GM19043 (cell line): ENCODE measurements around the gene NEDD4L.
A peak's percentile ranks its signal among the peaks of the same experiment; 100 is the strongest.

Source experiments
- ATAC-seq: cut with Tn5 transposase; IDR thresholded peaks from one replicate; pipeline ENCODE4 v1.9.1; 2021; ENCODE audit warnings: low read depth; ENCODE audit not compliant: unreplicated experiment

The NEDD4L gene

DNA sequence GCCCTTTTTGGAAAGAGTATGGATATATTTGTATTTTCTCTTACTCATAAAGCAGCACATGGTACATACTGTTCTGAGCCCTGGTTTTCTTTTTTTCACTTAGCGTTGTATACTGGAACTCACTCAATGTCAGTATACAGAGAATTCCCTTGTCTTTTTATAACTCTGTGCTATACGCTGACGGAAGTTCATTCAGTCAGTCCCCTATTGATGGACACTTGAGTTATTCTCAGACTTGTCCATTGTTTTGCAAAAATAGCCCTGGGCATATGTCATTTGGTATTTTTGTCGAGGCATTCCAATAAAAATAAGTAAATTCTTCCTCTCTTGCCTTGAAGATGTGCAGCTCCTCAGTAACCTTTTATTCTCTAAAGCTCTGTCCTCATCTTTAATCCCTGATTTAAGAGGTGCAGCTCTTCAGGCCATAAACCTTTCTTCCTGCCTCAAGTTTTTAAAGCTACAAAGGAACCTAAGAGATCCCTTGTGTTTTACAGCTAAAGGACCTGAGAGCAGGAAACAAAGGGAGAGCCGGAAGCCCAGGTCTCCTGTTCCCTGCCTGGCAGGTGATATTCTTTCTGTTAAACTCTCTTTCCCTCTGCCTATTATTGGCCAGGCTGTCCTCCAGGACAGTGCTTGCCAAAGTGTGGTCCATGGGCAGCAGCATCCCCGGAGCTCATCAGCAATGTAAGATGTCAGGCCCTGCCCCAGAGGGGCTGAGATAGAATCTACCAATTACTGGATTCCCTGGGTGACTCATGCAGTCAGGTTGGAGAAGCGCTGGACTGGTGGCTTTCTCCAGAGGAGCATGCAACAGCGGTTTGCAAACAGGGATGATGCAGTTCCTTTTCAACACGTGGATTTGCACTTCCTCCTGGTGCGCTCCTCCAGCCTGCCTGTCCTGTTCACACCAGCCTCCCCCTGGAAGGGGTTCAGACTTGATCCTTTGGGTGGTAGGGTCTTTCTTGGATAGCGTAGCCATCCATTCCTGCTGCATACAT is 158.0 kb downstream of the NEDD4L start:
- ATAC-seq: no peak

DNA sequence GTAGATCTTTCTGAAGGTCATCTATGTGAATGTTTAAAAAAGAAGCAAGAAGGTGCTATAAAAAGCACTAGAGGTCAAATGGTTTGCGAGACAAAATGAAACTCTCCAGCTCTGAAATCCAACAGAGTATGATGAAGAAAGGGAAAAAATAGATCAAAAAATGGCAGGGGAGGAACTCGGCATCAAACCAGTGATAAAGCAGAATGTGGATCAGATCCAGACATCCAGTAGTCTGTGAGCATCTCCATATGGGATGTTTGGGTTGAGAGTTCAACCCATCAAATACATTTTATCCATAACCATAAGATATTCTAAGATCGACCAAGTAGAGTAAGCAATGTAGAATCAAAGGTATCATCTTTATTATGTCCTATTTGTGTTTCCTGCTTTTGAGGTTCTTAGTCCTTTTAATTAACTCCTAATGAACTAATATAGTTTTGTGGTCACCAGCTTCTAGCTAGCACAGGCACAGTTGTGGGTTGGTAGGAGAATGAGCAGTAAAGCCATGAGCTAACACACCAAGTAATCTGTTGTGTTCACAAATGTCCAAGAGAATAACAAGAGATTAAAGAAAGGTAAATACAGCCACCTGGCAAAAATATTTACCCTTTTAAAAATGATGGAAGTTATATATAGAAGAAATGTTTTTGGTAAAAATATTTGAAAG is 160.9 kb downstream of the NEDD4L start:
- no peak for ATAC-seq

DNA sequence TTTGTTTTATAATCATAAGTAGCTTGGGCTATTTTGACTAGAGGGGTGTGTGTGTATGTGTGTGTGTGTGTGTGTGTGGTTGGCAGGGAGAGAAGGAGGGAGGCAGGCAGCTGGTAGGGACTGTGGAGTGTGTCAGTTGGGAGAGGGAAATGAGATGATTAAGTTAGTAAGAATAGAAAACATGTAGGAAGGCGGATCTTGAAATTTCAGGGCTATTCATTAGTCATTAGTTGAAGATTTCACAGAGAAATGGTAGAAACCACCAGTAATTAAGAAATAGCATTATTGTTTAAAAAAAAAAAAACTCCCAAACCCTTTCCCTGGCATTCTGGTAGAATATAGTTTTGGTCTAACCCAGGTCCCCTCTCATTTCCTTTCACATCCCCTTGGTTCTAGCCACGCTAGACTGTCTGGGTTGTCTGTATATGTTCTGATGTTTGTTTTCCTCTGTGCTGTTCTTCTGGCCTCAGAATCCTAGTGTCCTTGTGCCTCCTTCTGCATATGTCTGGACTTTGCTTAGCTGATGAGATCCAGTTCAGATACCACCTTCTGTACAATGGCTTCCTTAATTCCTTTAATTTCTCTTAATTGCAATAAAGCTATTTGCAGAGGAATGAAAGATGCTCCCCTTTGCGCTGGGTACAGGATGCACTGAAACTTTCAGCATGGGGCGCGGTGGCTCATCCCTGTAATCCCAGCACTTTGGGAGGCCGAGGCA is 161.6 kb downstream of the NEDD4L start:
- ATAC-seq: no peak

DNA sequence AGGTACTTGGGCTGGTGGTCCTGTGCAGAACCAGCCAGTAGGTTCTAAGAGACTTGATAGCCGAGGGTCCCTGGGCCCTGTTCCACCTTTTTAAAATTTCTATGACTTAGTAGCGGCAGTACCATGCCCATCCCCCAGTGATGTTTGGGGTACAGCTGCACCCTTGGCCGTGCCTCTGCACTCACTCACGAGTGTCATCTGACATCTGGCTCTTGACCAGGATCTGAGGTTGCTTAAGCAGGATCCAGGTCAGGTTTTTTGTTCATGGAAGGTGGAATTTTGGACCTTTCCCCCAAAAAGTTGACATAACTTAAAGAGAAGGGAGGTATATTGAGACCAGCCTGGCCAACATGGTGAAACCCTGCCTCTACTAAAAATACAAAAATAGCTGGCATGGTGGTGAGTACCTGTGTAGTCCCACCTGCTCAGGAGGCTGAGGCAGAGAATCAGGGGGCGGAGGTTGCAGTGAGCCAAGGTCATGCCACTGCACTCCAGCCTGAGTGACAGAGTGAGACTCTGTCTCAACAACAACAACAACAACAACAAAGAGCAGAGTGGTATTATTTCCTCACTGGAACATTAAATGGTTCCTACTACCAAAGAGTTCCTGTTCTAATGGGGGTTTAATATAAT is 163.6 kb downstream of the NEDD4L start:
- ATAC-seq: no peak

DNA sequence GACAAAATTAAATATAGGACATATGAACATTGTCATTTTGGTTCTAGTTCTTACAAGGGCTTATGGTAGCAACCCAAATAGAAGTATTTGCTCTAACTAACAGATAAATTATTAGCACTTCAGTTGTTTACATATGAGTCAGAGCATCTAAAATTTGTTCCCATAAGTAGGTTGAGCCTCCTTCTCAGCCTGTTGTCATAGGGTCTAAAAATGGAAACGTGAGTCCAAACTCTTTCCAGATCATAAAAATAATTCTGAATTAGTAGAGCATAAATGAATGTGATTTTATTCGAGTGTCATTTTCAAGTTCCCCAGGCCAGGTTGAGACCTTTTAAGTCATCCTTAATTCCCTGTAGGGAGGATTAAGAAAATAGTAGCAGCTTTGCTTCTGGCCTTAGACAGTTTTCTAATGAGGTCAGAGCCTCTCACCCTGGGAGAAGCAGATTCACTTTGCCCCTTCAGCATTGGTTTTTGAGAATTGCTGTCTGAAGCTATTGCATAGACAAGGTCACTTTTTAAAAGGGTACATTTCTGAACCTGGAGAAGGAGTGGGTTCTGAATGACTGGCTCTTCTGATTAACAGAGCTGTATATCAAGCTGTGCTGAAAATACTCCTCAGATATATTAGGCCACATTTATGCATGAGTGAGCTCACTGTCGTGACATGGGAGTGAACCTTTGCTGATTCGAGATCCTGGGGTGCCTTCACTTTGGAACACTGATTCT is 164.3 kb downstream of the NEDD4L start:
- ATAC-seq: no peak

DNA sequence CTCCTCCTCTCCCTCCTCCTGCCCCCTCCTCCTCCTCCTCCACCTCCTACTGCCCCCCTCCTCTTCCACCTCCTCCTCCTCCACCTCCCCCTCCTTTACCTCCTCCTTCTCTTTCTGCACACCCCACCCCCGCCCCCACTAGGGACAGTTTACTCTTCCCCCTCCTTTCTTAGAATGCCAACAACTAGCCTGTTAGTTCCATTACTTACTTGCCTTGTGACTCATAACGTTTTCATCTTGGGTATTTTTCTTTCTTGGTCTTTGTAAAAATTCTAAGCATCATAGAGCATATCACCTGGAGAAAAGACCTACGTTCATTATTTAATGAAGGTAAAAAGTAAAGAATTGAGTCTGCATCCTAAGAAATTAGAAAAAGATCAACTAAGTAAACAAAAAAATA is 165.3 kb downstream of the NEDD4L start:
- no peak for ATAC-seq

DNA sequence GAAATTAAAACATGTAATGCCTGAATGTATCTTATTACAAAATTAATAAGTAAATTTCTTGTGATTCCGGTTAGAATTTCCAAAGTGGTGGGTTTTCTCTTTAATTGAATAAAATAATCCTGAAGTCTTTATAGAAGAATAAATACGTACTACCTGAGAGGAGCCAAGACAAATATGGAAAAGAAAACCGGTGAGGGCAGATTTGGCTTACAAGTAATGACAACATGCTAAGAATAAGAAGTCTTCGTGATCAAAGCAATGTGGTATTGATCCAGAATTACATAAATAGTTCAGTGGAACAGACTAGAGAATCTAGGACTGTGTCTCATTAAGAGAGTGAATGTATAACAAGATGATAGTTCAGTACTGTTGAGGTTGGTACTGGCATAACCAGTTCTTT is 167.5 kb downstream of the NEDD4L start:
- ATAC-seq: no peak

DNA sequence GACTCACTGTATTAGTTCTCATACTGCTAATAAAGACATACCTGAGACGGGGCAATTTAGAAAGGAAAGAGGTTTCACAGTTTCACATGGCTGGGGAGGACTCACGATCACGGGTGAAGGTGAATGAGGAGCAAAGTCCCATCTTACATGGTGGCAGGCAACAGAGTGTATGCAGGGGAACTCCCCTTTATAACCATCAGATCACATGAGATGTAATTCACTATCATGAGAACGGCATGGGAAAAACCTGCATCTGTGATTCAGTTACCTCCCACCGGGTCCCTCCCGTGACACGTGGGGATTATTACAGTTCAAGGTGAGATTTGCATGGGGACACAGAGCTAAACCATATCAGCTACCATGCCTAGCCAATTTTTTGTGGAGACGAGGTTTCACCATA is 168.2 kb downstream of the NEDD4L start:
- ATAC-seq: peak; percentile 45

DNA sequence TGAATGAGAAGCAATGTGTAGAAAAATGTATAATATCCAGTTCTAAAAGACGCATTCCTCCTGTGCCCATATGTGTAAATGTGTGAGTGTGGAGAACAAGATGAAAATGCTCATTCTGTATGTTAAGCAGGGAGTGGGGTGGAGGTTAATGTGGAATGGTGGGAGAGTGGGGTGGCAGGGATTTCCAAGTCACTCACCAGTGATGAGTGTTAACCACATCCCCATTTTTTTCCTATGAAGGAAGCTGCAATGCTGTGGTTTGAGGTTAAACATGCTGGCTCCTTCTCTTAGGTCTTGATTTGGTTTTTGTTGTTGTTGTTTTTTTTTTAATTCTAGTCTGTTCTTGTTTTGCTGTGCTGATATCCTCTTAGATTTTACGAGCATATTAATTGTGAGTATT is 169.4 kb downstream of the NEDD4L start:
- ATAC-seq: no peak

DNA sequence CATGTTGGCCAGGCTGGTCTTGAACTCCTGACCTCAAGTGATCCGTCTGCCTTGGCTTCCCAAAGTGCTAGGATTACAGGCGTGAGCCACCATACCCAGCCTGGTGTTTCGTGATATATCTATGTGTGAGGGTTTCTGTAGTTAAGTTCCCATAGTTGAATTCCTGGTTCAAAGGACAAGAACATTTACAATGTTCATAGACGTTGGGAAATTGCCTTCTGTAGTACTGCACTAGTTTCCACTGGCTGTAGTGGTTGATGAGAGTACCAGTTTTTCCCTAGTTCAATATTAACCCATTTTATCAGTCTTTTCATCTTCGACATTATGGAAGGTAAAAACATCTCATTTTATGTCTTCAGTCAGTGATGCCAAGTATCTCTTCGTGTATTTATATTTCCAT is 171.0 kb downstream of the NEDD4L start:
- no peak for ATAC-seq

DNA sequence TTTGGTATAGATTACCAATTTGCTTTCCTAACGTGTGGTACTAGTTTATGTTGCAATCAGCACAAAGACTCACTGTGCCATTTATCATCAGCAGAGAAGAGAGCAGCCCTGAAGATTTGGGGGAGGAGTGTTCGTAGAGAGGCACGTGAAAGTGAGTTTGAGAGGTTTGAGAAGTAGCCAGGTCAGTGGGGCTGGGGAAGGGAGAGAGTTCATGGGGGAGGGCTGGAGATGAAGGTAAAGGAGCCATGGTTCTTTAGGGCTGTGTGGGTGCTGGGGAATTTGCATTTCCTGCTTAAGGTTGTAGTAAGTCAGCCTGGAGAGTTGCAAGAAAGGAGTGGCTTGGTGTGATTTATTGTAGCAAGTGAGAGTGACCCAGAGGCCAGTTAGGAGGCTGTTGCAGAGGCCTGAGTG is 172.1 kb downstream of the NEDD4L start:
- no peak for ATAC-seq

DNA sequence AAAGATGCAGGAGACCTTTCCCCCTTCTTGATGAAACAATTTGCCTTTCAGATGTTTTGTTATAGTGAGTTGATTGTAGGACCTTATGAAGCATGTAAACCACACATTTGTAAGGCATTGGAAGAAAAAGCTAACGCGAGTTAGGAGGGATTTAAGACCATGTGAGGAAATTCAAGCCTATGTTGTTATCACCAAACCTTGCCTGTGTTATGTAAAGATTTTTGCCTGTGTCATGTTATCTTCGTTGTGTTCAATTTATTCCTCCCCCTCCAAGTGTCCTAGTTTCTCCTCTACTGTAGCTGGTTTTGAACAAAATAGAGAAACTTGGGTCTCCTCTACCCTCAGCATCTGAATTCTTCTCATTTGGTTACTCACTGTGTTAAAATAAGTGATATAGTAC is 173.0 kb downstream of the NEDD4L start:
- no peak for ATAC-seq

DNA sequence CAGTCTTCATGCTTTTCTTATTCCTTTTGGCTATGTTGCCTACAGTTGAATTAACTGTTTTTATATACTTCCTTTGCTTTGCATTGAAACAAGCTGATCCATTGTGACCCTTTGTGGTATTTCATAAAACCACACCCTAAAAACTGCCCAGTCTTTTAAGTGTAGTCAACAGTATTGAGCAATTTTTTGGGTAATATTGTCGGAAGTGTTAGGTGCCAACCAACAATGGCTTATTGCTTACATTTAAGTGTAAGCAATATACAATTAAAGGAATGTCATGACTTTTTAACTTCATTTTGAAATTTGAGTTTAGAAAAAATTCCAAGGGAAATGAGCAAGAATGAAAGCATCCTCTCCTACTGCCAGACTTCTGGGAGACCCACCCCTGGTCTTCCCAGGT is 174.1 kb downstream of the NEDD4L start:
- ATAC-seq: no peak

DNA sequence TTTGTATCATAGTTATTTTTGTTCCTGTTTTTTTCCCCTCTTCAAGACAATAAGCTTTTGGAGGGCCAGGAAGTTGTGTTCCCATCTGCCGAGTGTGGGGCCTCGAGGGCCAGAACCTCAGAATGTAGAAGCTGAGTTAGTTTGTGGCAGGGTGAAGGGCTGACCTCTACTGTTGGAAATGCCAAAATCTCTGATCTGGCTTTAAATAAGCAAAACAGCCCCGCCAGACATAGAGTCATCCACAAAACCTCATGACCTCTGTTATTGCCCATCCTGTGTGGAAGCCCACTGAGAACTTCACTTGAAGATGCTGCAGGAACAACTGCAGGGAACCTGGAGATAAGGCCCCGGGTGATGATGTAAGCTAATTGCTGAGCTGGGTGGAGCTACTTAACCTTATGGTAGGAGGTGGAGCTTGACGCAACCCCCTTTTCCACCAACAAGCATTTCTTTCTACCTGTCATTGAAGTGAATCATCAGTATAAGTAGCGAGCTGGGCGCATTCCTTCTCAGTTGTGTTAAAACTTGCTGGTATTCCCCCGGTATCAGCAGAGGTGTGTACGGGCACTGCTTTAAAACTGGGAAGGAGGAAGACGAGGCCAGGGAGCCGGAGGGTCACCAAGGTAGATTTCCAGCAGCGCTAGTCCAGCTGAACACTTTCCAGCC is 177.2 kb downstream of the NEDD4L start:
- no peak for ATAC-seq

DNA sequence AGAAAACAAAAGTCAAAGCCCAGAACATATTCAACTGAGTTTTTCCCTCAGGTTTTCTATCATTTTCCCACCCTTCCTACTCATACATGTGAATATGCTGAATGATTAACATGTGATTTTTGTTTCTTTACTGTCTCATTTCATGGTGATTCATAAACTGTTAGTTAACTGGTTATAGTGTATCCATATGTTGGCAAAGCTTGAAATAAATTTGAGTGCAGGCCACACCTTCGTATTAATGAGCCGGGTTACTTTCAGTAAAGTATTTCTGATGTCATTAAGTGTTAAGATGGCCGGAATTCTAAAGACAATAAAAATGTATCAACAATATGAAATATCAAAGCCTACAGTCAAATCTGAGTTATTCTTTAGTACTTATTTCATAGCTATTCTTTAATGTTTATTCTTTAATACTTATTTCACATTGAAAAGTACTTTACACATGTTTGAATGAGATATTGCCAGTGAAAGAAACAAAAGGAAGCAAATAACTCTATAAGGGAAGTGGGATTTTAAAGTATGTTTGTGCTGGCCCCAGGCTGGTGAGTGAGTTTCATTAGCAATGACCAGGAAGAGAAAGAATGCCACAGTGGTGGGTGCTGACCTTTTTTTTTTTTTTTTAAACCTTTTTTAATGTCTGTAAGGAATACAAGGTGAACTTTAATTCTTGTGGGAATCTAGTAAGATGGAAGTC is 178.6 kb downstream of the NEDD4L start:
- ATAC-seq: no peak

DNA sequence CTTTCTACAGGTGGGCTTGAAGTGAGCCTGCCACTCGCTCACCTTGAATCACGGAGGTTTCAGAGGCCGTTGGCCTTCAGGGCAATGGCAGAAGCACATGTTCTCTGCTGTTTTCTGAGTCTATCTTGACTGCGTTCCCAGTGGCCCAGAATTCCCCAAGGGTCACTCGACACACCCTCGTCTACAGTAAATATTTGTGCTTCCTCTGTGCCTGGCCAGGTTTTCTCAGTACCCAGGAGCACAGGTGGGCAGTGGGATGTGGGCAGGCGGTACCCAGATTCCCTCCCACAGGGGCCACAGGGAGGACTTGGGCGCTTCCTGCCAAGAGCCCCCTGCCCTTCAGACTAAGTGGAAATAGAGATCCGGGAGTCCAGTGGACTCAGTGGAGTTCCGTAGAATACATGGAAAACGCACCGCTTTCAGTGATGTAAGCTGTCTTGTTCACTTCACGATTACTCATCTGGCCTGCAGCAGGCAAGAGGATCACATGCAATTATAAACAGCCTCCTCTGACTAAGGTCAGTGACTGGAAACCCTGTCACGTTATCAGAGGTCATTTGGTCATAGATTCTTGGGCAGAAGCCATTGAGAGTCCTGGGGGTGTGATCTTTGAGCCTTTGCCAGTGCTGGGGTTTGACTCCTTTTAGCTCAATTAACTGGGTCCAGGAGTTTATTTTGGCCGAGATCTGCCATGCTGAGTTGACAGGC is 179.8 kb downstream of the NEDD4L start:
- no peak for ATAC-seq

DNA sequence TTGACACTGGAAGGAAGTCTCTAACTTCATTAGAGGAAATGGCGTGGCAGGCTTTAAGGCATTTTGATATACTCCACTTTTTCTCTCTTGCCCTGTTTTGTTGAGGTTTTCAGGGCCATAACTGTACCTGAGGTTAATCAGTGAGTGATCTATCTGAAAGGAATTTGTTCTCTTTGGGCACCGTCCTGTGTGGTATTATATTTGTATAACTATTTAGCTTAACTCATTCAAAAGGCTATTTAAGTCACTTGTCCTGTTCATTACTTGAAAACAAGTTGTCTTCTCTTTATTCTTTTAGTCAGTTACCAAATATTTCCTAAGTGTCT is 180.4 kb downstream of the NEDD4L start:
- ATAC-seq: no peak

DNA sequence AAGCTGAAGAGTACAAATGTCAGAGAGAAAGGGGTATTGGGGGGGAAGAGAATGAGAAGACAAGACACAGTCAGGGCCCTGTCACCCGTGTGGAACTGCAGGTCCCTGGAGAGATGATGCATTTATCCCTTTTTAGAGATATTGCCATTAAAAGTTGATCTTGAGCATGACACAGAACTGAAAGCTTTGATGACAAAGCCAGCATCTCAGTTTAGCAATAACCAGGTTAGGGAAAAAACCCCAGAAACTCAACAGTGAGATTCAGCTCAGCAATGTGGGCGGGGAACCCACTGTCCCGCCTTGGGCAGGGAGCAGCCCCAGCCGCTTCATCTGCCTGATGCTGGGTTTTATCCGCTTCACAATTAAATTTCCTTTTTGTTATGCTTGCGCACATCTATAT is 181.1 kb downstream of the NEDD4L start:
- ATAC-seq: peak; percentile 77

DNA sequence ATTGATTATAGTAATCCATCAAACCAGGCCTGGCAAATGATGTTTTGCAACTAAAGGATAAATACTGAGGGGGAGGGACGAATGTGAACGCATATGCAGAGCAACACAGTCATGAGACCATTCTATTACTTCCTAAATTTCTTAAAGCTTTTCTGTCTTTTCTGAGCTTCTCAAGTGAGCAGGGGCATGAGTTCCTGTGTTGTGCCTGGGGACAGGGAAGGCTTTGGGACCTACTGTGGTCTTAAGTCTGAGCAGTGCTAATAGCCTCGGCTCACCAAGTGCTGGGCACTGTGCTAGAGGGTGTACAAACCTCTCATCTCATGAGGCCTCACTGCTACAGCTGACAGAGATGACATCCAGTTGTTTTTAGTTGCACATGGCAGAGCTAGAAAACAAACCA is 182.4 kb downstream of the NEDD4L start:
- ATAC-seq: no peak
